HTR-8/SVneo (cell line): ENCODE measurements around the gene HECTD2.
"Not testable (repeated sequence)": the region's sequence is repeated elsewhere in the genome, so short reads cannot be mapped to it uniquely, and the experiment has no call there.

ENCODE experiments used
- DNase-seq: peaks from one replicate; pipeline ENCODE4 v3.0.0; 2011; ENCODE audit warnings: low spot score, mixed read lengths; ENCODE audit not compliant: insufficient read length
- FAIRE-seq: peaks from 2 replicates; lab custom pipeline; 2011; peaks lifted over from hg19 to GRCh38; lab: Jason Lieb, UNC

Gene HECTD2

DNA sequence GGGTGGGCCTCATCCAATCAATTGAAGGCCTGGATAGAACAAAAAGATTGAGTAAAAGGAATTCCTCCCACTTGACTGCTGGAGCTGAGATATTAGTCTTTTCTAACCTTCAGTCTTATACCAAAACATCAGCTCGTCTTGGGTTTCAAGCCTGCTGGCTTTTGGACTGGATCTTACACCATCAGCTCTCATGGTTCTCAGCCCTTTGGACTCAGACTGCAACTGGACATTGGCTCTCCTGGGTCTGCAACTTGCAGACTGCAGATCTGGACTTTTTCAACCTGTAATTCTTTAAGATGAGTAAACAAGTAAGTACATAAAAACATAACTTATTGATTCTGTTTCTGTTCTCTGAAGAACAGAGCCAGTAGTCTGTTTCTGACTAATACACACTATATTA lies 149.0 kb downstream of the HECTD2 start:
- FAIRE-seq (no peak), DNase-seq (no peak)

- no peak for DNase-seq
Measured at GRCh38 chr10:91559750-91560149, 149.6 kb downstream of the HECTD2 start.

DNA sequence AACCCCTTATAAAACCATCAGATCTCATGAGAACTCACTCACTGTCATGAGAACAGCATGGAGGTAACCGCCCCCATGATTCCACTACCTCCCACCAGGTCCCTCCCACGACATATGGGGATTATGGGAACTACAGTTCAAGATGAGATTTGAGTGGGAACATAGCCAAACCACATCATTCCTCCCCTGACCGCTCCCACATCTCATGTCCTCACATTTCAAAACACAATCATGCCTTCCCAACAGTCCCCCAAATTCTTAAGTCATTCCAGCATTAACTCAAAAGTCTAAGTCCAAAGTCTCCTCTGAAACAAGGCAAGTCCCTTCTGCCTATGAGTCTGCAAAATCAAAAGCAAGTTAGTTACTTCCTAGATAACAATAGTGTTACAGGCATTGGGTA lies 150.7 kb downstream of the HECTD2 start:
- DNase-seq, FAIRE-seq: not testable (repeated sequence)

More at GRCh38 chr10:91559750-91560149, 149.6 kb downstream of the HECTD2 start:
- no peak for FAIRE-seq

GRCh38 chr10:91562839-91563581 lies 152.9 kb downstream of the HECTD2 start:
- no peak for DNase-seq
- FAIRE-seq = no peak

DNA sequence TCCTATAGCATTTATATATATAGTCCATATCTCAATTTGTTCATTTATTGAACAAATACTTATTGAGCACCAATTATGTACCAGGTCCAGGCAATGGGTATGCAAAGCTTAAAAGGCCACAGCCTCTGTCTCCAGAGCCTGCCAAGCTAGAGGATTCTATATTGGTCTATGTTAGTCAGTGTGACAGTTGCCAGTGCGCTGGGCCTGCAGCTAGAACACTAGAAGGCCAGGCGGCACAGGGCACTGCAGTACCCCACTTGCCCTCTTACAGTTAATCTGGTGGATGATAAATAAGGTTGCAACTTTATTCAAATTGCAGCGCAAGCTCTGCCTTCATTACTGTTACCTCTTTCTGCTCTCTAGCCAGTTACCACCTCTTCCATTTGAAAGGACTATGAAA lies 153.9 kb downstream of the HECTD2 start:
- DNase-seq = no peak
- no peak for FAIRE-seq
